Measurements from ENCODE around the gene SYPL2.

- TF ChIP-seq EZH2 (IDR thresholded peaks at IDR 0.05; ENCODE audit: borderline replicate concordance, low read depth, low read length, severe bottlenecking) (no peak), CTCF (IDR thresholded peaks at IDR 0.05; ENCODE audit: borderline replicate concordance, extremely low read depth, low read length, poor library complexity, severe bottlenecking) (no peak)
Observed at GRCh38 chr1:109517337-109517736, 51.0 kb downstream of the SYPL2 start.
